K562 (cell line): Measurements from ENCODE around the gene FAM187B. TPM values are rescaled to one million over a fixed set of nuclear protein-coding genes. Genes with fewer than 3 reads are reported as not detected.

Experiments
- ATAC-seq: fragments of 200-7000 bp; cut with Tn5 transposase; 3 replicates; pipeline ENCODE4 v1.9.1; 2020; ENCODE audit warnings: moderate library complexity
- BruUV-seq: library from RNA; stranded (reverse); fragments of 400-500 nt; replicated peaks from 2 replicates; lab custom pipeline; 2021; lab: Mats Ljungman, UMichigan
- CTCF ChIA-PET: fragments of 300-600 bp; formaldehyde crosslinking; extraction: SDS; loops from one replicate; lab custom pipeline; 2021; ENCODE audit warnings: low intra/inter-chr PET ratio; lab: Yijun Ruan, JAX
- POLR2A ChIA-PET: fragments of 300-600, 350-650 bp; sonication (Branson Sonifier 250); formaldehyde crosslinking; extraction: SDS; loops from one replicate; lab custom pipeline; 2021; ENCODE audit warnings: antibody characterized with exemption, inconsistent platforms; lab: Yijun Ruan, JAX
- DNase-seq, 4 experiments: peaks; one replicate each; pipeline versions ENCODE4 v3.0.0 to v3.0.0-alpha.2; 2011 to 2018; ENCODE audit warnings: low spot score in 3 of 4, mixed read lengths in 3 of 4; ENCODE audit errors: extremely low read depth in 1 of 4
- FAIRE-seq: peaks from 2 replicates; lab custom pipeline; 2011; peaks lifted over from hg19 to GRCh38; lab: Jason Lieb, UNC
- H2AFZ ChIP-seq: 2 replicates; pipeline ENCODE4 v1.6.0; 2011; ENCODE audit warnings: low read depth, low read length, control low read depth, inconsistent platforms
- H3K27ac ChIP-seq: fragments of 200-600 bp; 3 replicates; pipeline ENCODE4 v1.8.0; 2011; ENCODE audit warnings: low read depth, mild to moderate bottlenecking, control low read depth, inconsistent platforms, low read length, moderate library complexity, mixed read lengths; ENCODE audit errors: extremely low read depth
- H3K27me3 ChIP-seq, 2 experiments: fragments of 300-600 bp in 1 of 2; 2 replicates in 1 of 2; 3 replicates in 1 of 2; pipeline versions ENCODE4 v1.6.0 to v1.8.0; 2011; ENCODE audit warnings: inconsistent platforms in 2 of 2, low read length in 2 of 2, mild to moderate bottlenecking in 1 of 2, mixed read lengths in 1 of 2, moderate library complexity in 1 of 2; ENCODE audit not compliant: control insufficient read depth in 2 of 2, insufficient read depth in 2 of 2
- H3K36me3 ChIP-seq: fragments of 300-600 bp; 3 replicates; pipeline ENCODE4 v1.8.0; 2011; ENCODE audit warnings: mild to moderate bottlenecking, low read length, inconsistent platforms; ENCODE audit not compliant: control insufficient read depth, insufficient read depth
- H3K4me1 ChIP-seq, 2 experiments: fragments of 200-600 bp in 1 of 2; replicated peaks in 1 of 2; 2 replicates in 1 of 2; 3 replicates in 1 of 2; pipeline versions ENCODE4 v1.5.1 to v1.8.0; 2011; ENCODE audit warnings: inconsistent platforms in 2 of 2, low read length in 2 of 2, mild to moderate bottlenecking in 1 of 2, mixed read lengths in 1 of 2, moderate library complexity in 1 of 2; ENCODE audit not compliant: control insufficient read depth in 2 of 2, insufficient read depth in 2 of 2
- H3K4me2 ChIP-seq: 2 replicates; pipeline ENCODE4 v1.6.1; 2011; ENCODE audit warnings: low read length, control low read depth, inconsistent platforms, mixed read lengths; ENCODE audit not compliant: insufficient read depth
- H3K4me3 ChIP-seq: fragments of 200-600 bp; sonication (generic), shearing (Covaris generic); 2 replicates; pipeline ENCODE4 v1.5.1; 2016; ENCODE audit warnings: control low read depth, inconsistent platforms
- H3K79me2 ChIP-seq: fragments of 200-600 bp; 3 replicates; pipeline ENCODE4 v1.8.0; 2011; ENCODE audit warnings: low read length, inconsistent platforms; ENCODE audit not compliant: control insufficient read depth, insufficient read depth
- H3K9ac ChIP-seq, 2 experiments: 2 replicates each; pipeline versions ENCODE4 v1.6.0 to v1.6.1; 2011; ENCODE audit warnings: low read depth in 2 of 2, low read length in 2 of 2, control low read depth in 1 of 2, inconsistent platforms in 1 of 2, mild to moderate bottlenecking in 1 of 2, mixed read lengths in 1 of 2; ENCODE audit not compliant: insufficient read depth in 1 of 2
- H3K9me1 ChIP-seq: one replicate; pipeline ENCODE4 v1.6.0; 2011; ENCODE audit warnings: inconsistent platforms, mild to moderate bottlenecking, low read length, moderate library complexity; ENCODE audit not compliant: control insufficient read depth, insufficient read depth
- H3K9me3 ChIP-seq: replicated peaks from 2 replicates; pipeline ENCODE4 v1.5.1; 2011; ENCODE audit warnings: low read depth, low read length, inconsistent platforms; ENCODE audit not compliant: control insufficient read depth, insufficient read depth
- H4K20me1 ChIP-seq: replicated peaks from 2 replicates; pipeline ENCODE4 v1.6.1; 2011; ENCODE audit warnings: low read length, inconsistent platforms, mixed read lengths; ENCODE audit not compliant: control insufficient read depth, insufficient read depth
- ARID3A ChIP-seq: IDR thresholded peaks from 2 replicates; pipeline ENCODE4 v1.6.1; 2012; ENCODE audit warnings: low read depth, low read length, improper control_type of control experiment, borderline replicate concordance
- ATF3 ChIP-seq, 2 experiments: fragments of 450-650 bp in 1 of 2; sonication (generic) in 1 of 2; formaldehyde crosslinking in 1 of 2; IDR thresholded peaks in 1 of 2; conservative IDR thresholded peaks in 1 of 2; 2 replicates each; pipeline versions ENCODE4 v1.6.1 to v1.8.1; 2016 to 2023; ENCODE audit warnings: mild to moderate bottlenecking in 2 of 2, moderate library complexity in 2 of 2, inconsistent platforms in 1 of 2, missing genetic modification reagents in 1 of 2
- ATF7 ChIP-seq: fragments of 450-650 bp; IDR thresholded peaks from 2 replicates; pipeline ENCODE4 v1.7.1; 2014; ENCODE audit warnings: mild to moderate bottlenecking, moderate library complexity
- BACH1 ChIP-seq: fragments of 200-800 bp; sonication (Bioruptor generic); IDR thresholded peaks from 2 replicates; pipeline ENCODE4 v1.6.1; 2016; ENCODE audit warnings: missing genetic modification characterization, missing compliant biosample characterization
- COPS2 ChIP-seq: fragments of 450-650 bp; conservative IDR thresholded peaks from 2 replicates; pipeline ENCODE4 v1.6.1; 2016; ENCODE audit warnings: mild to moderate bottlenecking, moderate library complexity
- CREM ChIP-seq: IDR thresholded peaks from 2 replicates; pipeline ENCODE4 v1.6.1; 2014; ENCODE audit warnings: antibody characterized with exemption, low read depth
- E2F4 ChIP-seq: sonication (generic); formaldehyde crosslinking; IDR thresholded peaks from 2 replicates; pipeline ENCODE4 v1.8.0; 2022; ENCODE audit warnings: mild to moderate bottlenecking, low read depth, missing genetic modification reagents
- FOXJ2 ChIP-seq: fragments of 200-800 bp; sonication (Bioruptor generic); IDR thresholded peaks from 2 replicates; pipeline ENCODE4 v1.6.1; 2016; ENCODE audit warnings: missing genetic modification characterization, missing compliant biosample characterization
- GABPB2 ChIP-seq: fragments of 250-450 bp; sonication (Bioruptor Pico); conservative IDR thresholded peaks from 2 replicates; pipeline ENCODE4 v1.5.1; 2021; ENCODE audit warnings: mild to moderate bottlenecking
- KAT8 ChIP-seq: fragments of 450-650 bp; IDR thresholded peaks from 2 replicates; pipeline ENCODE4 v1.6.1; 2016; ENCODE audit warnings: low read depth, mild to moderate bottlenecking
- NCOA2 ChIP-seq, 2 experiments: fragments of 450-650 bp; IDR thresholded peaks; 2 replicates each; pipeline ENCODE4 v1.6.1; 2018; ENCODE audit warnings: mild to moderate bottlenecking in 2 of 2, moderate library complexity in 1 of 2; ENCODE audit not compliant: partially characterized antibody in 2 of 2
- USF2 ChIP-seq: sonication (generic); formaldehyde crosslinking; IDR thresholded peaks from 2 replicates; pipeline ENCODE4 v1.5.0; 2020; ENCODE audit warnings: missing genetic modification reagents
- XRCC5 ChIP-seq: fragments of 200-400 bp; formaldehyde crosslinking; IDR thresholded peaks from 2 replicates; pipeline ENCODE4 v1.6.1; 2017; ENCODE audit warnings: low read depth, mild to moderate bottlenecking, low read length
- ZC3H11A ChIP-seq: IDR thresholded peaks from 2 replicates; pipeline ENCODE4 v1.6.1; 2012; ENCODE audit warnings: low read depth, low read length, improper control_type of control experiment
- ZNF212 ChIP-seq: fragments of 450-650 bp; formaldehyde crosslinking; IDR thresholded peaks from 2 replicates; pipeline ENCODE4 v1.4.0; 2020; ENCODE audit warnings: mild to moderate bottlenecking
- ZNF589 ChIP-seq: fragments of 200-800 bp; sonication (Bioruptor generic); IDR thresholded peaks from 2 replicates; pipeline ENCODE4 v1.6.1; 2016; ENCODE audit warnings: low read depth, missing genetic modification characterization, missing compliant biosample characterization
- ZNF695 ChIP-seq: fragments of 450-650 bp; formaldehyde crosslinking; IDR thresholded peaks from 2 replicates; pipeline ENCODE4 v1.4.0; 2020; ENCODE audit warnings: mild to moderate bottlenecking, moderate library complexity
- WGBS: fragments of 100-300 bp; shearing (Covaris generic); methylation state at CpG from one replicate; pipeline ENCODE4 v1.1.6; 2016; ENCODE audit warnings: low coverage, mixed read lengths; ENCODE audit not compliant: insufficient coverage; ENCODE audit errors: missing lambda C conversion rate; 5-methylcytosine and 5-hydroxymethylcytosine counted together
- in situ Hi-C: fragments of 300-500 bp; cut with MboI; formaldehyde crosslinking; loops from 4 replicates; pipeline ENCODE4 v1.15.0; 2018; ENCODE audit warnings: inconsistent platforms, mixed read lengths
- intact Hi-C: fragments of 100-400 bp; cut with micrococcal nuclease; formaldehyde crosslinking; loops from 2 replicates; pipeline ENCODE4 v1.14.2; 2022
- polyA plus RNA-seq, 8 experiments: library from polyadenylated mRNA; depleted of rRNA in 4 of 8; stranded (reverse) in 5 of 8; unstranded in 3 of 8; fragments of >200 nt; fragmentation: Nextera tagmentation in 2 of 8; fragmentation: Illumina TruSeq in 1 of 8; extraction: Ambion mirVana in 2 of 8; extraction: Trizol in 1 of 8; gene quantifications; 2 replicates each; pipeline versions ENCODE4 v1.2.1 to v1.2.3, GENCODE V29; 2011 to 2014; ENCODE audit warnings: inconsistent platforms in 1 of 8, missing spikeins in 1 of 8
- total RNA-seq, 7 experiments: library from RNA; depleted of rRNA in 6 of 7; stranded (reverse); fragments of >200 nt in 6 of 7; fragmentation: Illumina TruSeq in 2 of 7; extraction: Trizol in 2 of 7; gene quantifications; 2 replicates each; pipeline versions ENCODE4 v1.2.1 to v1.2.3, GENCODE V29; 2011 to 2021; ENCODE audit warnings: low replicate concordance in 1 of 7

The FAM187B gene
- total and polyA plus RNA-seq, 9 of the 15 experiments (the other 6 are each of a cell fraction or from before 2014, with no cell fraction given) = 0.04 to 0.09 TPM; not detected in 7

- FAIRE-seq = peak; percentile 73
- H3K9ac ChIP-seq = peak overlapping the region; percentile 2 to 87; a peak in 2 of 4 replicates
- peak; percentile 24; the same call in 1 of the 2 replicates for TF ChIP-seq CREM
- no peak for TF ChIP-seq ZNF695 (CRISPR knock-in tag)
- TF ChIP-seq ZNF589 = no peak
- TF ChIP-seq E2F4 (CRISPR knock-in tag) = no peak
- 0 out of 2 replicates have a peak, but pooled peaks have one; percentile 26 for TF ChIP-seq USF2
- no peak for TF ChIP-seq ATF3 (IDR thresholded peaks at IDR 0.05)
- TF ChIP-seq ATF3 (CRISPR knock-in tag; conservative IDR thresholded peaks at IDR 0.05) = no peak
- no peak for TF ChIP-seq XRCC5
- 0 out of 2 replicates have a peak, but pooled peaks have one; percentile 14 for TF ChIP-seq ATF7
- TF ChIP-seq COPS2 = no peak
- no peak for TF ChIP-seq NCOA2 (IDR thresholded peaks at IDR 0.05; ENCODE audit: partially characterized antibody in 2 of 2)
- no peak for TF ChIP-seq GABPB2 (CRISPR knock-in tag)
- TF ChIP-seq BACH1 (tag) = no peak
- TF ChIP-seq ZNF212 (CRISPR knock-in tag) = no peak
- no peak for TF ChIP-seq KAT8
- no peak for TF ChIP-seq ARID3A
- TF ChIP-seq FOXJ2 (tag) = no peak
- no peak for TF ChIP-seq ZC3H11A
Measured at GRCh38 chr19:35224681-35225571, 3.6 kb downstream of the FAM187B start.

More at GRCh38 chr19:35224681-35225571, 3.6 kb downstream of the FAM187B start:
- ChIA-PET POLR2A (interaction anchor here (0.6 to 1.3 kb wide), 6 partner anchors 20 to 87 kb away, joined by 3 to 5 read pairs (median 4); partner anchors contain the start of gene FXYD1), CTCF (no interaction called here)
- Histone ChIP-seq H4K20me1 (no peaks in the 10 kb centered on the region), H3K4me1 (peaks cover 28 to 32% of the 10 kb centered on the region in 2 experiments), H3K9me1 (no peaks in the 10 kb centered on the region), H3K4me3 (no peak overlapping the region), H3K4me2 (peak overlapping the region; percentile 59), H2AFZ (peak overlapping the region; percentile 90), H3K79me2 (no peaks in the 10 kb centered on the region), H3K27ac (peak overlapping the region; percentile 48), H3K9me3 (peaks cover 17% of the 10 kb centered on the region), H3K27me3 (no peaks in the 10 kb centered on the region), H3K36me3 (no peaks in the 10 kb centered on the region)
- intact Hi-C loops (no loop called here), in situ Hi-C loops (no loop called here)
- no TSS peak for BruUV-seq
- WGBS = 47% methylated on average over 35 of the region's 41 CpGs
- peak; percentile 91 to 95 (median 94) for DNase-seq
- peak; percentile 96 for ATAC-seq
